ENCODE measurements around the gene PEAR1.

GRCh38 chr1:156897078-156897825 is 3.7 kb downstream of the PEAR1 start:
- TF ChIP-seq CTCF (IDR thresholded peaks at IDR 0.05) (no peak), EP300 (IDR thresholded peaks at IDR 0.05) (no peak)

All from ovary (tissue), 3 donors.